ENCODE data around the gene BMI1.
A peak's percentile ranks its signal among the peaks of the same experiment; 100 is the strongest.
"Not testable (repeated sequence)": the region's sequence is repeated elsewhere in the genome, so short reads cannot be mapped to it uniquely, and the experiment has no call there.

The BMI1 gene

DNA sequence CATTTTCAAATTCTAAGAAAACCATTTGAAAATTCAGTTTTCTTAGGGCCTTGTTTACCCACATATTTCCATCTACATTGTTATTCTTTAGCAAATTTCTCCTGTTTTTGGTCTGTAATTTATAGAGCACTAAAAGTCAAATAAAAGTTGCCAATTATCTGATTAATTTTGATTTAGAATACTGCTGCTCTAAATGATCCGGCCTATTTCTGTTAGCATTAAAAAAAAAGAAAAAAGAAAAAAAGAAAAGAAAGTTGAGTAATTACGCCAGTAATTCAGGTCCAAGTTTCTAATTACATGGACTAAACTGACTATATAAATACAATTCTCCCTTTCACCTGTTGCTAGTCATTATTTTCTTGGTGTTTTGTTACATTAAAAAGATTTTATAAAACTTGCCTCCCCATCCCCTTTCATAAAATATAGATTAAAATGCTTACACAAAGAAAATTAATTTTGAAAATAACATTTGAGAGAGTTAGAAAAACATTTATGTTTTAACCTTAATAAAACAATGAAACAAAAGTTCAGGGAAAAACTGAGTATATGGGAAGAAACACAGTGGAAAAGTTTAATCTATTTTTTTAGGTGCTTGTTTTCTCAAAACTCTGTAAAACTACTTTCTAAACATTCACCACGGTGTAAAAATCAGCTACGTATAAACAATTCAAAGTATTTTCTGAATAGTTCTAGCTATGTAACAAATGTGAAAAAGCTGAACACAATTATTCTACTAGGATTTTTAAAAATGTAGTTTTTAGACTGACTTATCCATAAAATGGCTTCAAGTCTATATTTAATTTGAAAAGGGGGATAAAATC is 11.5 kb upstream of the BMI1 start:
- DNase-seq (ENCODE audit: low read depth): no peak
- no peaks in the 10 kb centered on the region for H3K36me3 ChIP-seq (ENCODE audit: control insufficient read depth, insufficient read depth, low read length, severe bottlenecking)
- no peaks in the 10 kb centered on the region for H3K9me3 ChIP-seq (ENCODE audit: control insufficient read depth, low read length)
- no peak overlapping the region for H3K4me3 ChIP-seq (ENCODE audit: low read length)
- no peaks in the 10 kb centered on the region for H3K27me3 ChIP-seq (replicated peaks; ENCODE audit: control insufficient read depth, insufficient read depth, low read length)
- H3K9ac ChIP-seq (ENCODE audit: low read length): no peak overlapping the region
- peaks cover 3% of the 10 kb centered on the region for H3K4me1 ChIP-seq (ENCODE audit: control insufficient read depth, insufficient read depth, low read length)

DNA sequence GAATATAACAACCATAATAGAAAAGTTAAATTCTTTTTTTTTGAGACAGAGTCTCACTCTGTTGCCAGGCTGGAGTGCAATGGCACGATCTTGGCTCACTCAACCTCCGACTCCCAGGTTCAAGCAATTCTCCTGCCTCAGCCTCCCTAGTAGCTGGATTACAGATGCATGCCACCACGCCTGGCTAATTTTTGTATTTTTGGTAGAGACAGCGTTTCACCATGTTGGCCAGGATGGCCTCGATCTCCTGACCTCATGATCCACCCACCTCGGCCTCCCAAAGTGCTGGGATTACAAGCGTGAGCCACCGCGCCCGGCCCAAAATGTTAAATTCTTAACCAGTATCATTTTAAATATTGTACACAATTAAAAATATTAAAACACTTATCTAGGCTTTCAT is 10.9 kb upstream of the BMI1 start:
- not testable (repeated sequence) for H3K4me3 ChIP-seq (ENCODE audit: low read length); H3K4me1 ChIP-seq (ENCODE audit: control insufficient read depth, insufficient read depth, low read length); H3K27me3 ChIP-seq (replicated peaks; ENCODE audit: control insufficient read depth, insufficient read depth, low read length); H3K9ac ChIP-seq (ENCODE audit: low read length); H3K36me3 ChIP-seq (ENCODE audit: control insufficient read depth, insufficient read depth, low read length, severe bottlenecking); DNase-seq (ENCODE audit: low read depth); H3K9me3 ChIP-seq (ENCODE audit: control insufficient read depth, low read length)

DNA sequence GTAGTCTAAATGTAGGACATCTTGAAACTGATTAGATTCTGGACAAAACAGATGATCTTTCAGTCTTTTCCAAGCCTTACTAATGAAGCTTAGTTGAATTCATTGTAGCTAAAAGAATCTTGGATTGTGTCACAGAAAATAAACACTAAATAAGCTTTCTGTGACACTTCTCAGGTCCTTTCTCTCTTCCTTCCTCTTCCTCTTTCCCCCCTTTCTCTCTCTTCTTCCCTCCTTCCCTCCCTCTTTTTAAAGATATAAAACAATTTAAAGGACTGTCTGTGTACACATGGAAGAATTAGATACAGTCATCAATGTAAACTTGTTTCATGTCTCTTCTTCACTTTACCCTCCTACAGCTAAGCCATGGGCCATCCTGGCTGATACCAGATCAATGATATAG is 10.0 kb upstream of the BMI1 start:
- Histone ChIP-seq H3K9me3 (ENCODE audit: control insufficient read depth, low read length) (no peaks in the 10 kb centered on the region), H3K9ac (ENCODE audit: low read length) (no peak overlapping the region), H3K36me3 (ENCODE audit: control insufficient read depth, insufficient read depth, low read length, severe bottlenecking) (no peaks in the 10 kb centered on the region), H3K27me3 (replicated peaks; ENCODE audit: control insufficient read depth, insufficient read depth, low read length) (no peaks in the 10 kb centered on the region), H3K4me3 (ENCODE audit: low read length) (no peak overlapping the region), H3K4me1 (ENCODE audit: control insufficient read depth, insufficient read depth, low read length) (peaks cover 10% of the 10 kb centered on the region)
- DNase-seq (ENCODE audit: low read depth): no peak

DNA sequence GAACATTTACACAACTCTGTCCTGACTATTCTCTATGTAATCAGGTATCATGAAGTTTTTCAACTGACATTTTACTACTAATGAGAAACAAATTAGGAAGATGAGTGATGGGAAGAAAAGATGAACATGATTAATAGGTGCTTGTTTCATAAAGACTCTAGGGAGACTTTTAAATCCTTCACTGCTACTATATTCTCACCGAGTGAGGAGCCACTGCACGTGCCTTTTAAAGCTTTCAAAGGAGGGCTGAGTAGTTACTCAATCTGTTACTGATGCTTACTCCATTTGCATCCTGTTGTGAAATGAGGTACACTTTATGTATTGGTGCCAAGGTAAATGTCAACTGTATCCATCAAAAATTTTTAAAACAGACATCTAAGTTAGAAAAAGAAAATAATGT is 6.0 kb upstream of the BMI1 start:
- Histone ChIP-seq H3K4me1 (ENCODE audit: control insufficient read depth, insufficient read depth, low read length) (peaks cover 22% of the 10 kb centered on the region), H3K36me3 (ENCODE audit: control insufficient read depth, insufficient read depth, low read length, severe bottlenecking) (no peaks in the 10 kb centered on the region), H3K27me3 (replicated peaks; ENCODE audit: control insufficient read depth, insufficient read depth, low read length) (no peaks in the 10 kb centered on the region), H3K9me3 (ENCODE audit: control insufficient read depth, low read length) (no peaks in the 10 kb centered on the region), H3K9ac (ENCODE audit: low read length) (peak overlapping the region; percentile 98), H3K4me3 (ENCODE audit: low read length) (peak overlapping the region; percentile 97)
- DNase-seq (ENCODE audit: low read depth): peak; percentile 30

DNA sequence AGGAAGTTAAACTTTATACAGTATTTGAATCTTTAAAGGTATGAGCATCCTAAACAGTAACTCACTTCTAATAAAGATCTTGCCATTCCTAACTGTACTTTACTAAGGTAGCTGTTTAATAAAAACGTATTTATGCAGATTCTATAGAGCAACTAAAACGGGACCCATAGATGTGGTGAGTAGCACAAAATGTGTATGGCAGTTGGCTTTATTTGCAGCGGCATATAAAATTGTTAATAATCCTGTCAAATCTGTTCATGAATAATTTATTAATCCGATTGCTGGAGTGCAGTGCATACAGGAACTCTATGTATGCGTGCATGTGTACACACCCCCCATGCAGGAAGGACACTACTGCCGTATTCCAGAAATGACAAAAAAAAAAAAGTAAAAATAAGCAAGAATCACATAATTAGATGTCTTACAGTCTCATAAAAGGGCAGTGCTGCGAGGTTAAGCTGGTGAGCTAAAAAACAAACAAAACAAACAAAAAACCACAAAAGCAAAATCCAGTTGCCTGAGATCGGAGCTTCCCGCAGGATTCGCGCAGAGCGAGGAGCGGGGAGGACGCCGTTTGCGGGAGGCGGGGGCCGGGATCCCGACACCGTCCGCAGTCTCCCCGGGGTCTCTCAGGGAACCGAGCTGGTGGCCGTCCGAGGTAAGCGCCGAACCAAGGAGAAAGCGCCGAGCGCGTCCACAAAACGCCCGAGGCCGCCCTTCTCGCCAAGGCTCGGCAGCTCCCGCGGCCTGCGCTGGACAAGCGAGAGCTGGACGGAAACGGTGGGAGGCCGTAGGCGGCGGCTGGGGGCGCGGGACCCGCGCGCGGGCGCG is 5.2 kb upstream of the BMI1 start:
- Histone ChIP-seq H3K9me3 (ENCODE audit: control insufficient read depth, low read length) (no peaks in the 10 kb centered on the region), H3K9ac (ENCODE audit: low read length) (peak overlapping the region; percentile 98), H3K4me1 (ENCODE audit: control insufficient read depth, insufficient read depth, low read length) (peaks cover 25% of the 10 kb centered on the region), H3K36me3 (ENCODE audit: control insufficient read depth, insufficient read depth, low read length, severe bottlenecking) (no peaks in the 10 kb centered on the region), H3K4me3 (ENCODE audit: low read length) (peak overlapping the region; percentile 97), H3K27me3 (replicated peaks; ENCODE audit: control insufficient read depth, insufficient read depth, low read length) (no peaks in the 10 kb centered on the region)
- no peak for DNase-seq (ENCODE audit: low read depth)

DNA sequence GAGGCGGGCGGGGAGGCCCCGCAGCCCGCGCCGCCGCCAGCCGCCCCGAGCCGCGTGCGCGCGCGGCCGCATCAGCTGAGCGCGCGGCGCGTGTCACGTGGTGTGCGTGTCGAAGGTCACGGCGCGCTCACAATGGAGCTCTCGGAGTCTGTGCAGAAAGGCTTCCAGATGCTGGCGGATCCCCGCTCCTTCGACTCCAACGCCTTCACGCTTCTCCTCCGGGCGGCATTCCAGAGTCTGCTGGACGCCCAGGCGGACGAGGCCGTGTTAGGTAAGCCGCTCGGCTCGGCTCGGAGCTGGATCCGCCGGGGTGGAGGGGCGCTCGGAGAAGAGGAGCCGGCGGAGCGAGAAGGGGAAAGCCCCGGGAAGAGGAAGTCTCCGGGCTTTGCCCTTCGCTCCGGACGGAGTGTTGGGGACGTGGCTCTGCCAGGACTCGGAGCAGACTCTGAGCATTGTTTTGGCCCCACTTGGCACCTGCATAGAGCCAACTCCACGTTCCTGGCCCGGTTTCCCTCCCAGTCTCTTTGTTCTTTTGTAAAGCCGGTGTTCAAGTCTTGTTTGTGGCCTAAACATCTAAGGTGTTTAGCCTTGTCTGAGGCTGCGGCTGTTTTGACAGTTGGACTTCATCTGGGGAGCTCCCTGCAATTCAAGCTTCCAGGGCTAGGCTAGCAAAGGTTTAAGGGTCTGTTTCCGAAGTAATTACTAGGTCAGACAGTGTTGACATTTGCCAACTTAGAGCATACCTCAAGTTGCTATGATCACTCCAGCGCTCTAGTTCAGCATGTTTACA is 4.4 kb upstream of the BMI1 start, which contains the start of gene COMMD3:
TSS of gene COMMD3 (plus strand) at position 103 of the 790 bp plus-strand sequence. CDS start at position 133, 30 bp downstream.
- no peaks in the 10 kb centered on the region for H3K27me3 ChIP-seq (replicated peaks; ENCODE audit: control insufficient read depth, insufficient read depth, low read length)

DNA sequence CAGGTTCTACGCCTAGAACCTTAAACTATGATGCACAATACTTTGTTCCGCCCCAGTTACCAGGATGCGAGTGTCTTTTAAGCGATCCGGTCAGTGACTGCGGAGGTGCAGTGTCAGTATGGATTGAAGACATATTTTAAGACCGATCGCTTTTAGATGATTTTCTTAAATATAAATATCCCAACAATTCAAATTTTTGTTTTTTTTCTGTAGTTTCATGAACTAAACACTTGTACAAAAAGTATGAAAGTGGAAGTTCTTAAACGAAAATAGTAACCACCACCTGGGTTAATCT is 3.9 kb upstream of the BMI1 start:
- no peaks in the 10 kb centered on the region for H3K9me3 ChIP-seq (ENCODE audit: control insufficient read depth, low read length)
- H3K4me1 ChIP-seq (ENCODE audit: control insufficient read depth, insufficient read depth, low read length): peaks cover 25% of the 10 kb centered on the region
- peak overlapping the region; percentile 98 for H3K9ac ChIP-seq (ENCODE audit: low read length)
- H3K27me3 ChIP-seq (replicated peaks; ENCODE audit: control insufficient read depth, insufficient read depth, low read length): no peaks in the 10 kb centered on the region
- peak; percentile 56 for DNase-seq (ENCODE audit: low read depth)
- peak overlapping the region; percentile 97 for H3K4me3 ChIP-seq (ENCODE audit: low read length)
- no peaks in the 10 kb centered on the region for H3K36me3 ChIP-seq (ENCODE audit: control insufficient read depth, insufficient read depth, low read length, severe bottlenecking)

More for the DNA sequence above, 4.4 kb upstream of the BMI1 start, which contains the start of gene COMMD3:
- Histone ChIP-seq H3K9me3 (ENCODE audit: control insufficient read depth, low read length) (no peaks in the 10 kb centered on the region), H3K9ac (ENCODE audit: low read length) (peak within 1 kb of the TSS; percentile 98), H3K4me1 (ENCODE audit: control insufficient read depth, insufficient read depth, low read length) (peaks cover 25% of the 10 kb centered on the region), H3K4me3 (ENCODE audit: low read length) (peak within 1 kb of the TSS; percentile 97), H3K36me3 (ENCODE audit: control insufficient read depth, insufficient read depth, low read length, severe bottlenecking) (no peaks in the 10 kb centered on the region)
- DNase-seq (ENCODE audit: low read depth): peak; percentile 97

DNA sequence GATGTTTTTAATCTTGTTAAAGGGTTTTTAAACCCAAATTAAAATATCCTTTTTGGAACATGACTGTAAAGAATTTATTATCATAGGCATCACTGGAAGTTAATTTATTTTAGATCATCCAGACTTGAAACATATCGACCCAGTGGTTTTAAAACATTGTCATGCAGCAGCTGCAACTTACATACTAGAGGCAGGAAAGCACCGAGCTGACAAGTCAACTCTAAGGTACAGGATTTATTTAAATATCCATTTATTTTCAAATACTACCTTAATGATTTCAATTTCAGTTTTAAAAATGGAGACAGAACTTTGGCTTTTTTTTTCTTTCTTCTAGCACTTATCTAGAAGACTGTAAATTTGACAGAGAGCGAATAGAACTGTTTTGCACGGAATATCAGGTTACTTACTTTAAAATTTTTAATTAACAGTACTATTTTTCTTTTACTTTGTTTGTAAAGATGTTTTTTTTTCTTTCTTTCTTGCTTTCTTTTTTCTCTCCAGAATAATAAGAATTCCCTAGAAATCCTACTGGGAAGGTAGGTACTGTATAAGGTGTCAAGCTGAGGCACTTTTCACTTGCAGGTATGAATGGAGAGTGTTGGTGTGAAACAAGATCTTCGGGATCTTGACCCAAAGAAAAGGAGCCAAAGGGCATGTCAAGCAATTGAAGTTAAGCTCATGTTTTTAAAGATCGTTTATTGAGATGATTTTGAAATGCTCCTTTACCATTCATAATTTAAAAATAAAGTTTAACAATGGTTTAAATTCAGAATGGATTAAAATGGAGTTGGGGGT is 2.9 kb upstream of the BMI1 start:
- H3K4me1 ChIP-seq (ENCODE audit: control insufficient read depth, insufficient read depth, low read length): peaks cover 30% of the 10 kb centered on the region
- no peaks in the 10 kb centered on the region for H3K9me3 ChIP-seq (ENCODE audit: control insufficient read depth, low read length)
- H3K27me3 ChIP-seq (replicated peaks; ENCODE audit: control insufficient read depth, insufficient read depth, low read length): no peaks in the 10 kb centered on the region
- H3K4me3 ChIP-seq (ENCODE audit: low read length): peak overlapping the region; percentile 97
- peak overlapping the region; percentile 98 for H3K9ac ChIP-seq (ENCODE audit: low read length)
- no peak for DNase-seq (ENCODE audit: low read depth)
- no peaks in the 10 kb centered on the region for H3K36me3 ChIP-seq (ENCODE audit: control insufficient read depth, insufficient read depth, low read length, severe bottlenecking)

DNA sequence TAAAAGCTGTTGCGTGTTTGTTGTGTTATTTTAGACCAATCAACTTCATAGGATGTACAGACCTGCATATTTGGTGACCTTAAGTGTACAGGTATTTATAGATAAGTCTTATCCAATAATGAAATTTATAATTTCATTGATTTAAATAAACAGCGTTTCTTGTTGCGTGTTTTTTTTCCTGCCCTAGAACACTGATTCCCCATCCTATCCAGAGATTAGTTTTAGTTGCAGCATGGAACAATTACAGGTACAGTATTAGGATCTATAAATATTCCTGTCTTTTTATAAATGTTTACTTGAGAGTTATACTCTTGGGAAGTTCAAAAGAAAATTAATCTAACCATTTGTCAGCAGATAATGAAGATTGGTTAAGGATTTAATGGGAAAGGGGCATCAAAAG is 2.1 kb upstream of the BMI1 start:
- Histone ChIP-seq H3K36me3 (ENCODE audit: control insufficient read depth, insufficient read depth, low read length, severe bottlenecking) (no peaks in the 10 kb centered on the region), H3K9ac (ENCODE audit: low read length) (no peak overlapping the region), H3K4me1 (ENCODE audit: control insufficient read depth, insufficient read depth, low read length) (peaks cover 38% of the 10 kb centered on the region), H3K9me3 (ENCODE audit: control insufficient read depth, low read length) (no peaks in the 10 kb centered on the region), H3K27me3 (replicated peaks; ENCODE audit: control insufficient read depth, insufficient read depth, low read length) (no peaks in the 10 kb centered on the region), H3K4me3 (ENCODE audit: low read length) (no peak overlapping the region)
- DNase-seq (ENCODE audit: low read depth): no peak

DNA sequence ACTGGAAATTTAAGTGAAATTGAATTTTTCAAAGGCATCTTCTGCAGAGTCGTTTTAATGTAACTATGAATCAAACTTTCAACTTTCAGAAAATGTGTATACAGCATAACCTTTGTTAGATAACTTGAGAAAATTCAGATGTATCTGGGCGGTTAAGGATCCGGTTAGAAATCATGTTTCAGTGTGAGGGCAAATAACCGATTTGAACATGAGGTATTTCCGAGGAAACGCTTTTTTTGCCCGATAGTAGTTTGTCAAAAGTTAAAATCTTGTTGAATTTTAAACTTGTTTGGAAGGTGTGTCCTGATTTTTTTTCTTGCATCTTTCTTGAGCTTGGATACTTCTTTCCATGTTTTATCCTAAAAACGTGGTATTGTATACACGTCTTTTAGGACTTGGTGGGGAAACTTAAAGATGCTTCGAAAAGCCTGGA is 1.3 kb upstream of the BMI1 start:
- peak overlapping the region; percentile 81 for H3K4me3 ChIP-seq (ENCODE audit: low read length)
- DNase-seq (ENCODE audit: low read depth): no peak
- H3K4me1 ChIP-seq (ENCODE audit: control insufficient read depth, insufficient read depth, low read length): peaks cover 44% of the 10 kb centered on the region
- H3K27me3 ChIP-seq (replicated peaks; ENCODE audit: control insufficient read depth, insufficient read depth, low read length): no peaks in the 10 kb centered on the region
- no peaks in the 10 kb centered on the region for H3K9me3 ChIP-seq (ENCODE audit: control insufficient read depth, low read length)
- H3K36me3 ChIP-seq (ENCODE audit: control insufficient read depth, insufficient read depth, low read length, severe bottlenecking): no peaks in the 10 kb centered on the region
- peak overlapping the region; percentile 85 for H3K9ac ChIP-seq (ENCODE audit: low read length)
